GM21526 (cell line): ENCODE results near the gene RPL27.

Experiments used
- ATAC-seq: cut with Tn5 transposase; IDR thresholded peaks from one replicate; pipeline ENCODE4 v1.9.1; 2021; ENCODE audit warnings: moderate library complexity; ENCODE audit not compliant: unreplicated experiment, low FRiP score

Gene RPL27

GRCh38 chr17:43020030-43020621 is 21.9 kb downstream of the RPL27 start:
- ATAC-seq = no peak

DNA sequence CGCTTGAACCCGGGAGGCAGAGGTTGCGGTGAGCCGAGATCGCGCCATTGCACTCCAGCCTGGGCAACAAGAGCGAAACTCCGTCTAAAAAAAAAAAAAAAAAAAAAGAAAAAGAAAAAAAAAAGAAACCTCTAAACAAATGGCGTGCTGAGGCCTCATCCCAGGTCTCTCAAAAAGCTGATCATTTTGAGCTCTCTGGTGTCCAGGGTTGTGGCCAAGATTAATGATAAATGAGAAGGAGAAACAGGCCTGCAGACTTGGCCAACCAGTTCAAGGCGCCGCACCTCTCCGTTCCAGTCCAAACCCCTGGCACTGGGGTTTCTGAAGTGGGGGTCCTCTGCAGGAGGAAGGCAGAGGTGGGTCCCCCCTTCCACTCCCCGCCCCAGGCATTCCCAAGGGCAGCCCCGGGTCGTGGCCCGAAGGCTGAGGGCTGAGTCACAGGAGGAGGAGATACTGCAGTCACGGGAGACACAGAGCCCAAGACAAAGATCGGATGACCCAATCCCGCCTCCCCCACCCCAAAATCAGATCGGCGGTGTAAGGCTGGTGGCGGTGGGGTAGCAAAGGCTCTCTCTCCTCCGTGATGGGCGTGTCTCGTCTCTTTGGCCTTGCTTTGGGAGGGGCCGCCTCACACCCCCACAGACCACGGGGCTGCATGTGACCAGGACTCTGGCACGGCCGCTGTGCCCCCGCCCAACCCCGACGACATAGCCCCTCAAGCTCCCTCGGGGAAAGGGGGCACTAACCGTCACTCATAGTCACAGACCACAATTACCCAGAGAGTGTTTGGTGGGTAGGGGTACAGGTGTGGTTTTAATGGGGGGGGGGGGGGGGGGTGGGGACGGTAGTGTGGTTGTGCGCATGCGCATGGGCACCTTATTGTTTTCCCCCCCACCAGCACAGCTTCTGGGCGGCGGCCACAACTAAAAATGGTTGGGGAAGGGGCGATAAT is 22.8 kb downstream of the RPL27 start:
- no peak for ATAC-seq

GRCh38 chr17:43021741-43022512 is 23.7 kb downstream of the RPL27 start, which contains the start of gene VAT1:
VAT1 (minus strand) TSS chr17:43022385; CDS start chr17:43022322, 63 bp downstream.
- no peak for ATAC-seq

GRCh38 chr17:43024407-43025289 is 26.4 kb downstream of the RPL27 start, which contains the start of gene RND2:
RND2 (plus strand) TSS chr17:43025231; CDS start chr17:43025348, 117 bp downstream.
- ATAC-seq = no peak

DNA sequence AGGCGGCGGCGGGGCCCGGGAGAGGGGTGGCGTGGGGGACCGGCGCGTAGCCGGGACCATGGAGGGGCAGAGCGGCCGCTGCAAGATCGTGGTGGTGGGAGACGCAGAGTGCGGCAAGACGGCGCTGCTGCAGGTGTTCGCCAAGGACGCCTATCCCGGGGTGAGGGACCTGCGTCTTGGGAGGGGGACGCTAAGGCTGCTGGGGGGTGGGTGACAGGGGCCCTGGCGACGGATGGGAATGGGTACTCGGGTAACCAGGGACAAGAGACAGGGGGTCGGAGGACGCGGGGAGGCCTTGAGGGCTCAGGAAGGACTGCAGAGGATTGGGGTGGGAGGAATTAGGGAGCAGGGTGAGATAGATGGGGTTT is 27.1 kb downstream of the RPL27 start:
- ATAC-seq = no peak

- no peak for ATAC-seq
Measured at GRCh38 chr17:43025766-43026537, 27.7 kb downstream of the RPL27 start.

DNA sequence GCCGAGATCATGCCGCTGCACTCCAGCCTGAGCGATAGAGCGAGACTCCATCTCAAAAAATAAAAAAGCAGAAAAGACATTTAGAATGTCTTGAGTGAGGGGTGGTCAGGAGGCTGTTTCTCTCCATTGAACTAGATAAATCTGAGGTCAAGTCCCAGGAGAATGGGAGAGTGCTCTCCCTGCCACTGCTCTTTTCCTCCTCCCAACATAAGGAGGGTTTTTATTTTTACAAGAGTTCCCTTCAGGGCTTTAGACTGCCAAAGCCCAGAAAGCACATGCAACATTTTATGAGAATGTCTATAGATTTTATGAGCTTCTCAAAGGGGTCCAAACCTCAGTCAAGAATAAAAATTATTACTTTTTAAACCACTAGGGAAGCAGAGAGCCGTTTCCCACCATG is 28.4 kb downstream of the RPL27 start:
- ATAC-seq = no peak

- no peak for ATAC-seq
Measured at GRCh38 chr17:43027091-43028032, 29.1 kb downstream of the RPL27 start.

- no peak for ATAC-seq
Measured at GRCh38 chr17:43028221-43028861, 30.1 kb downstream of the RPL27 start.

DNA sequence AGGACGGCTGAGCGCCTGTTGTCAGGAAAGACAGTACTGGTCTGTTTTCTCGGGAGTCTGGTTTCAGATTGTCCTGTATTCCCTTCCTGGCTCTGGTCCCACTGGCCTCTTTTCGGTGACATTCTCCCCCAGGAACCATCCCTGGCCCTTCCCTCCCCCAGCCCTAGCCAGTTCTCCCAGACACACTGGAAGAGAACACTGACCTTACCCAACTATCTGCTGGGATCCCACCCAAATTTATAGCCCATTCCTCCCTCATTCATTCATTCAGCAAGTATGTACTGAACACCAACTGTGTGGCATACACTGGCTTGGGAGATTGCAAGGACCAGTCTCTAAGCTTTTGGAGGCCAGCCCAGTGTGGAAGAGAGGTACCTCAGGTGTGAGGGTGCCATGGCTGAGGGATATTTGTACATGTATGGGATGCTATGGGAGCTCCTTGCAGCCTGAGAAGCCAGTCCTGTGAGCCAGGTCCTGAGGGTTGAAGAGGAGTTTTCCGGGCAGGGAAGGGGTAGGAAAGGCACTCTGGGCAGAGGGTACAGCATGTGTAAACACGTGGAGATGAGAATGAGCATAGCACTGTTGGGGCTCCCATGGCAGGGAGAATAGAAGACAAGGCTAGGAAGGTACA is 32.0 kb downstream of the RPL27 start:
- no peak for ATAC-seq

DNA sequence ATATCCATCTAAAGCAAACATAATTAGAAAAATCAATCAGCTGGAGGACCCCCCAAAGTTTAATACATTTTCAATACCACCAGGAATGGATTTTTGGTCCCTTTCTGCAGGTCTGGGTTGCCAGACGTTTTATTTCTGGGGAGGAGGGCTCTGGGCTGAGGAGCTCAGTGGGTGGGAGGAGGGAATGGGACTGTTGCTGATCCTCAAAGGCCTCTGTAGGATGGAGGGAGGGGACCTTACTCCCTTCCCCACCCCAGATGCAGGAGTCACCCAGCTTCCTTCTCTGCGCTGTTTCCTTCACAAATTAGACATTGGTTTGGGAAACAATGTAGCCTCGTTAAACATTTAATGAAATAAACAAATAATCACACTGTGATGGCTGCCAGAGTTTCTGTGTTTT is 33.4 kb downstream of the RPL27 start:
- no peak for ATAC-seq

DNA sequence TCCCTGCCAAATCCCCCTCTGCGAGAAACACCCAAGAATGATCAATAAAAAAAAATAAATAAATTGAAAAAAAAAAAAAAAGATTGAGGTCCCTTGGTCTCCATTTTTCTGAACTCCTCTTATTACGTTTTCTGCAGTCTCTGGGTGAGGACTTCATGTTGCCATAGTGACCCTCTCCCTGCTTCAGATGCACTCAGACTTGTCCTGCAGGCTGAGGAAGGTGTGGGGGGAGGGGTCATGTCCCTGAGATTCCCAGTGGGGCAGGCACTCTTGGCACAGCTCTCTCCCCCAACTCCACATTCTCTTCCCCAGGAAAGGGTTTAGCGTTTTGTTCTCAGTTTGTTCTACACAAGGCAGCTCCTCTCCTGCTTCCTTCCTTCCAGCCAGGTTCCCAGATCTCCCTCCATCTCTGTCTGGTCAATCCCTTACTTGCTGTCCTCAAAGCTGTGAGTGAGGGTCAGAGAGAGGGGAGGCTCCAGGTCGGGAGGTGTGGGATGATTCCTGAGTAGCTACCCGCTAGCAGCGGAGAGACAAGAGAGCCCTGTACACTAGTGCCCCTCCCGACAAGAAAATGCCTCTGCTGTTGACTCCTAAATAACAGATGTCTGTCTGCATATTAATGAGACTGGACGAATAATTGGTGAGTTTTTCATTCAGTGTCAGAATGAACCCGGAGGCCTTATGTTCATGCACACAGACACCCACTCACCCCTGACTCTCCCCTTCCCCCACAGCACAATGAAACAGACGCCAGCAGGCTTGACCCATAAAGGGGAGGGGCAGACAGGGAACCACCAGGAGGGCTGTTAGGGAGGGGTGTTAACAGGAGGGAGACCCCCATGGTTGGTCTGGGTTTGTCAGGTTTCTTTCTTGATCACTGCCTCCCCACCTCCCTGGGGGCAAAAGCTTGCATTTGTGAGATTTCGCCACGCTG is 36.0 kb downstream of the RPL27 start:
- no peak for ATAC-seq

- ATAC-seq = no peak
Measured at GRCh38 chr17:43034894-43035293, 36.7 kb downstream of the RPL27 start.

- ATAC-seq = no peak
Measured at GRCh38 chr17:43039646-43040045, 41.4 kb downstream of the RPL27 start.

GRCh38 chr17:43040655-43041054 is 42.4 kb downstream of the RPL27 start:
- ATAC-seq = no peak

- ATAC-seq = no peak
Measured at GRCh38 chr17:43042025-43042628, 43.9 kb downstream of the RPL27 start.
